Pancreas (tissue), 10 donors: ENCODE results near the gene INS. TPM values are rescaled to one million over a fixed set of nuclear protein-coding genes. Genes with fewer than 3 reads are reported as not detected.

ENCODE experiments used
- ATAC-seq, 4 donors: fragments of 200-7000 bp; cut with Tn5 transposase; one replicate each; pipeline versions ENCODE4 v1.8.0 to v1.9.1; 2020; ENCODE audit warnings: mild to moderate bottlenecking in 4 of 4, moderate library complexity in 4 of 4
- DNase-seq, 6 donors: peaks; one replicate each; pipeline ENCODE4 v3.0.0-alpha.2; 2020
- FAIRE-seq: peaks from 2 replicates; lab custom pipeline; 2012; peaks lifted over from hg19 to GRCh38; lab: Jason Lieb, UNC
- H3K27ac ChIP-seq, 4 donors: fragments of 200-600 bp; sonication (generic); 1 replicate in 3 of 4; 2 replicates in 1 of 4; pipeline versions ENCODE4 v1.5.0 to v1.8.0; 2020
- H3K27me3 ChIP-seq, 4 donors: fragments of 200-600 bp; one replicate each; pipeline ENCODE4 v1.8.0; 2021
- H3K36me3 ChIP-seq, 3 donors: fragments of 200-600 bp; sonication (generic) in 1 of 3; one replicate each; pipeline versions ENCODE4 v1.5.0 to v1.8.0; 2020 to 2021
- H3K4me1 ChIP-seq, 3 donors: fragments of 200-600 bp; one replicate each; pipeline ENCODE4 v1.8.0; 2021
- H3K4me3 ChIP-seq, 4 donors: fragments of 200-600 bp; sonication (generic) in 2 of 4; one replicate each; pipeline versions ENCODE4 v1.5.0 to v1.8.0; 2020 to 2021
- H3K9me3 ChIP-seq, 4 donors: fragments of 200-600 bp; one replicate each; pipeline ENCODE4 v1.8.0; 2021
- CTCF ChIP-seq, 4 donors: fragments of 200-600 bp; sonication (generic) in 3 of 4; IDR thresholded peaks; one replicate each; pipeline versions ENCODE4 v1.5.0 to v1.8.0; 2021; ENCODE audit warnings: antibody characterized with exemption in 4 of 4
- WGBS, 2 donors: extraction: QIAGEN DNeasy Blood & Tissue Kit; methylation state at CpG; one replicate each; pipeline ENCODE4 v1.1.7; 2013; 5-methylcytosine and 5-hydroxymethylcytosine counted together
- intact Hi-C, 3 donors: fragments of 100-400 bp; cut with DNase I; formaldehyde crosslinking; loops; one replicate each; pipeline versions ENCODE4 v1.11.1 to v1.14.2; 2022
- polyA plus RNA-seq, 2 donors: library from polyadenylated mRNA; stranded (reverse); fragments of 200-250 nt; gene quantifications; one replicate each; pipeline ENCODE4 v1.2.3, GENCODE V29; 2013
- total RNA-seq, 6 donors: library from RNA; stranded (reverse); fragmentation: NEBNext Ultra II Directional in 4 of 6; extraction: Animal tissue kit (Norgen Biotek cat#: 25700) in 4 of 6; gene quantifications; one replicate each; pipeline versions ENCODE4 v1.2.1 to v1.2.4, GENCODE V29; 2021 to 2023
- donor health status: healthy with polysubstance abuse.
- donor health status: DM: no; HTN: no; CAD: no; lungs with moderate emphysema.
- donor health status: DM: no; HTN: no; CAD: no.
- donor health status: control.
- donor health status: control.
- donor health status: Bipolar disorder and iron deficiency.
- donor health status: DM: yes; HTN: yes; CAD: no.
- donor health status: DM: no; HTN: no; CAD: no.
- donor health status: DM: no; HTN: no; CAD: no.
- donor health status: DM: yes; HTN: yes; CAD: no.

The INS gene
- total and polyA plus RNA-seq, 8 donors = 1,425 to 145,342 (median 6,399) TPM

- no peak for TF ChIP-seq CTCF (IDR thresholded peaks at IDR 0.05)
- intact Hi-C loops = no loop called here
- Histone ChIP-seq H3K36me3 (no peaks in the 10 kb centered on the region), H3K9me3 (no peaks in the 10 kb centered on the region), H3K27ac (no peak overlapping the region), H3K4me3 (no peak overlapping the region), H3K4me1 (no peaks in the 10 kb centered on the region), H3K27me3 (peaks cover 0 to 3% (median 0%) of the 10 kb centered on the region in 4 donors)
- FAIRE-seq = no peak
- ATAC-seq = no peak
- WGBS, 2 donors = 66 to 71% methylated on average over 17 to 18 of the region's 18 CpGs
- peak in 2 of 6 donors; percentile 10 to 41 for DNase-seq
Observed at GRCh38 chr11:2130881-2131352, 30.1 kb downstream of the INS start.

GRCh38 chr11:2129699-2130366, 31.2 kb downstream of the INS start:
- TF ChIP-seq CTCF (IDR thresholded peaks at IDR 0.05) = no peak
- Histone ChIP-seq H3K27me3 (peaks cover 0 to 3% (median 0%) of the 10 kb centered on the region in 4 donors), H3K4me3 (no peak overlapping the region), H3K27ac (no peak overlapping the region), H3K9me3 (no peaks in the 10 kb centered on the region), H3K4me1 (no peaks in the 10 kb centered on the region), H3K36me3 (no peaks in the 10 kb centered on the region)
- FAIRE-seq = no peak
- peak in 2 of 6 donors; percentile 18 to 65 for DNase-seq
- no peak for ATAC-seq
- WGBS, 2 donors = 64 to 79% methylated on average over 23 to 25 of the region's 25 CpGs
- intact Hi-C loops = no loop called here

GRCh38 chr11:2129308-2129698, 31.7 kb downstream of the INS start:
- ATAC-seq = no peak
- Histone ChIP-seq H3K27me3 (peaks cover 0 to 3% (median 0%) of the 10 kb centered on the region in 4 donors), H3K36me3 (no peaks in the 10 kb centered on the region), H3K27ac (no peak overlapping the region), H3K4me3 (no peak overlapping the region), H3K4me1 (no peaks in the 10 kb centered on the region), H3K9me3 (no peaks in the 10 kb centered on the region)
- intact Hi-C loops = no loop called here
- WGBS, 2 donors = 62 to 79% methylated on average over 13 to 17 of the region's 17 CpGs
- peak in 1 of 6 donors; percentile 40 for DNase-seq
- no peak for TF ChIP-seq CTCF (IDR thresholded peaks at IDR 0.05)
- FAIRE-seq = no peak

GRCh38 chr11:2128511-2129307, 32.3 kb downstream of the INS start:
- no peaks in the 10 kb centered on the region for H3K36me3 ChIP-seq
- intact Hi-C loops = no loop called here
- no peak overlapping the region for H3K27ac ChIP-seq
- TF ChIP-seq CTCF (IDR thresholded peaks at IDR 0.05) = no peak
- WGBS, 2 donors = 64 to 69% methylated on average over 12 of the region's 12 CpGs
- ATAC-seq (no peak), FAIRE-seq (no peak), DNase-seq (no peak)
- no peaks in the 10 kb centered on the region for H3K9me3 ChIP-seq
- H3K27me3 ChIP-seq = no peaks in the 10 kb centered on the region
- H3K4me1 ChIP-seq = no peaks in the 10 kb centered on the region
- no peak overlapping the region for H3K4me3 ChIP-seq
